NB4 (cell line): ENCODE data around the gene IZUMO4.

Source experiments
- DNase-seq: peaks from one replicate; pipeline ENCODE4 v3.0.0; 2010; ENCODE audit warnings: low read depth
- H3K4me3 ChIP-seq: one replicate; pipeline ENCODE4 v1.5.1; 2011; ENCODE audit warnings: mild to moderate bottlenecking, low read depth, low read length, moderate library complexity
- MYC ChIP-seq: IDR thresholded peaks from 2 replicates; pipeline ENCODE4 v1.6.1; 2011; ENCODE audit warnings: low read depth, low read length
- POLR2A ChIP-seq: IDR thresholded peaks from 2 replicates; pipeline ENCODE4 v1.6.1; 2011; ENCODE audit warnings: mild to moderate bottlenecking; ENCODE audit not compliant: insufficient read length; ENCODE audit errors: extremely low read depth
- TF ChIP-seq, protein P1 (sequence below): IDR thresholded peaks from 2 replicates; pipeline ENCODE4 v1.6.1; 2011; ENCODE audit warnings: low read depth, low read length
- TF ChIP-seq, protein P2 (sequence below): IDR thresholded peaks from one replicate; pipeline ENCODE4 v1.5.1; 2012; ENCODE audit warnings: low read depth, low read length

IZUMO4 gene

DNA sequence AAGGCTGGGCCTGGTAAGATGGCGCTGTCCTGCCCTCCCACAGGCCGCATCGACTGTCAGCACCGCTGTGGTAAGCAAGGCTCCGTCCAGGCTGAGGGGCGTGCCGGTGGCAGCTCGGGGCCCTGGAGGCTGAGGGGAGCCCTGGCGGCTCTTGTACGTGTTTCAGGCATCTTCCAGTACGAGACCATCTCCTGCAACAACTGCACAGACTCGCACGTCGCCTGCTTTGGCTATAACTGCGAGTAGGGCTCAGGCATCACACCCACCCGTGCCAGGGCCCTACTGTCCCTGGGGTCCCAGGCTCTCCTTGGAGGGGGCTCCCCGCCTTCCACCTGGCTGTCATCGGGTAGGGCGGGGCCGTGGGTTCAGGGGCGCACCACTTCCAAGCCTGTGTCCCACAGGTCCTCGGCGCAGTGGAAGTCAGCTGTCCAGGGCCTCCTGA lies 1.2 kb downstream of the IZUMO4 start:
- no peak overlapping the region for H3K4me3 ChIP-seq
- DNase-seq = no peak
- TF ChIP-seq, protein P1, sequence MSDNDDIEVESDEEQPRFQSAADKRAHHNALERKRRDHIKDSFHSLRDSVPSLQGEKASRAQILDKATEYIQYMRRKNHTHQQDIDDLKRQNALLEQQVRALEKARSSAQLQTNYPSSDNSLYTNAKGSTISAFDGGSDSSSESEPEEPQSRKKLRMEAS = no peak
- TF ChIP-seq POLR2A (no peak), MYC (no peak)
- TF ChIP-seq, protein P2, sequence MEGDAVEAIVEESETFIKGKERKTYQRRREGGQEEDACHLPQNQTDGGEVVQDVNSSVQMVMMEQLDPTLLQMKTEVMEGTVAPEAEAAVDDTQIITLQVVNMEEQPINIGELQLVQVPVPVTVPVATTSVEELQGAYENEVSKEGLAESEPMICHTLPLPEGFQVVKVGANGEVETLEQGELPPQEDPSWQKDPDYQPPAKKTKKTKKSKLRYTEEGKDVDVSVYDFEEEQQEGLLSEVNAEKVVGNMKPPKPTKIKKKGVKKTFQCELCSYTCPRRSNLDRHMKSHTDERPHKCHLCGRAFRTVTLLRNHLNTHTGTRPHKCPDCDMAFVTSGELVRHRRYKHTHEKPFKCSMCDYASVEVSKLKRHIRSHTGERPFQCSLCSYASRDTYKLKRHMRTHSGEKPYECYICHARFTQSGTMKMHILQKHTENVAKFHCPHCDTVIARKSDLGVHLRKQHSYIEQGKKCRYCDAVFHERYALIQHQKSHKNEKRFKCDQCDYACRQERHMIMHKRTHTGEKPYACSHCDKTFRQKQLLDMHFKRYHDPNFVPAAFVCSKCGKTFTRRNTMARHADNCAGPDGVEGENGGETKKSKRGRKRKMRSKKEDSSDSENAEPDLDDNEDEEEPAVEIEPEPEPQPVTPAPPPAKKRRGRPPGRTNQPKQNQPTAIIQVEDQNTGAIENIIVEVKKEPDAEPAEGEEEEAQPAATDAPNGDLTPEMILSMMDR = no peak

DNA sequence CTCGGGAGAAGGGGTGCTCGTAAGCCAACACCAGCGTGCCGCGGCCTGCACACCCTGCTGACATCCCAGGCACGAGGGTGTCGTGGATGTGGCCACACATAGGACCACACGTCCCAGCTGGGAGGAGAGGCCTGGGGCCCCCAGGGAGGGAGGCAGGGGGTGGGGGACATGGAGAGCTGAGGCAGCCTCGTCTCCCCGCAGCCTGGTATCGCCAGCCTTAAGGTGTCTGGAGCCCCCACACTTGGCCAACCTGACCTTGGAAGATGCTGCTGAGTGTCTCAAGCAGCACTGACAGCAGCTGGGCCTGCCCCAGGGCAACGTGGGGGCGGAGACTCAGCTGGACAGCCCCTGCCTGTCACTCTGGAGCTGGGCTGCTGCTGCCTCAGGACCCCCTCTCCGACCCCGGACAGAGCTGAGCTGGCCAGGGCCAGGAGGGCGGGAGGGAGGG lies 2.4 kb downstream of the IZUMO4 start:
- no peak for DNase-seq
- no peak overlapping the region for H3K4me3 ChIP-seq
- TF ChIP-seq POLR2A (no peak), MYC (no peak)
- TF ChIP-seq, protein P1 = no peak
- TF ChIP-seq, protein P2 = no peak

DNA sequence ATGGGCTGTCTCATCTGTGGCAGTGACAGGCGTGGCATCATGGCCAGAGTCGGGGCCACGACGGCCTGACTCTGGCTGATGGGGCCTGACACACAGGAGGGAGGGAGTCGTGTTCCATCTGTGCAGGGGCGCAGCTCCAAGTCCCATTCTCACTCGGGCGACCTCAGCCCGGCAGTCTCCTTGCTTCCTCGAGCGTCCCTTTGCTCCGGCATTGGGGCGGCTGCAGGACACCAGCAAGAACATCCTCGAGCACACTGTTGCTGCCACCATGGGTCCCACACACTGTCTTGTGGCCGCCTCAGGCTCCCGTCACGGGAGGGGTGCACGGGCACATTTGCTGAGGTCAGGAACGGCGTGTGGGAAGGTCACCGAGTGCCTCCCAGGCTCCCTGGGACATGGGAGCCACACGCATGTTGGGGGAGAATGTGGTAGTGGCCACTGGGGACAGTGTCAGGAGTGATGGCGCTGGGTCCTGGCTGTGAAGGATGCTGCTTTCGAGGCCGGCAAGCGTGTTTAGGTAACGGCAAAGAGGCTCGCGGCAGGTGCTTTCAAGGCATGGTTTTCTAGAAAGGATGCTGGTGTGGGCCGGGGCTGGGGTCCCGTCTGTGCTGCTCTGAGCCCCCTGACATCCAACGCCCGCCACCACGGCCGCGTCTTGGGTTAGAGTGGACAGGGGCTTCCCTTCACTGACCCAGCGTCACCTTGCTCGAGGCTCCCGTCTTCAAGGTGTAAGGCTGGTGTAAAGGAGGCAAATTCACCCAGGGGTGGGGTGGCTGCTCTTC lies 3.4 kb downstream of the IZUMO4 start:
- no peak for DNase-seq
- TF ChIP-seq MYC = no peak
- TF ChIP-seq, protein P2 = no peak
- TF ChIP-seq, protein P1 = no peak
- no peak for TF ChIP-seq POLR2A
- H3K4me3 ChIP-seq = no peak overlapping the region

DNA sequence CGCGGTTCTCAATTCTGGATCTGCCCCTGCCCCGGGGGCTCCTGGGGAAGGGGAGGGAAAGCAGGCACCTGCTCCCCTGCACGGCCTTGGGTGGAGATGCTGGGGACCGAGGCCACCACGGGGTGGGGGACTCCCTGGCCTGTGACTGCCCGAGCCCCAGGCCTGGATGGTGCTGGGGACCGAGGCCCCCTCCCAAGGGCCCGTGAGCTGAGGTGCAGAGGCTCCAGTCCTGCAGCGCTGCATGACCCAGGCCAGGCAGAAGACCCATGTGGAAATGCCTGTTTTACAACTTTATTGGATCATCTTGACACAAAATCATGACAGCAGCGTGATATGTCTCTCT lies 4.0 kb downstream of the IZUMO4 start:
- DNase-seq = no peak
- TF ChIP-seq, protein P2 = no peak
- no peak for TF ChIP-seq MYC
- no peak for TF ChIP-seq POLR2A
- TF ChIP-seq, protein P1 = no peak
- no peak overlapping the region for H3K4me3 ChIP-seq

DNA sequence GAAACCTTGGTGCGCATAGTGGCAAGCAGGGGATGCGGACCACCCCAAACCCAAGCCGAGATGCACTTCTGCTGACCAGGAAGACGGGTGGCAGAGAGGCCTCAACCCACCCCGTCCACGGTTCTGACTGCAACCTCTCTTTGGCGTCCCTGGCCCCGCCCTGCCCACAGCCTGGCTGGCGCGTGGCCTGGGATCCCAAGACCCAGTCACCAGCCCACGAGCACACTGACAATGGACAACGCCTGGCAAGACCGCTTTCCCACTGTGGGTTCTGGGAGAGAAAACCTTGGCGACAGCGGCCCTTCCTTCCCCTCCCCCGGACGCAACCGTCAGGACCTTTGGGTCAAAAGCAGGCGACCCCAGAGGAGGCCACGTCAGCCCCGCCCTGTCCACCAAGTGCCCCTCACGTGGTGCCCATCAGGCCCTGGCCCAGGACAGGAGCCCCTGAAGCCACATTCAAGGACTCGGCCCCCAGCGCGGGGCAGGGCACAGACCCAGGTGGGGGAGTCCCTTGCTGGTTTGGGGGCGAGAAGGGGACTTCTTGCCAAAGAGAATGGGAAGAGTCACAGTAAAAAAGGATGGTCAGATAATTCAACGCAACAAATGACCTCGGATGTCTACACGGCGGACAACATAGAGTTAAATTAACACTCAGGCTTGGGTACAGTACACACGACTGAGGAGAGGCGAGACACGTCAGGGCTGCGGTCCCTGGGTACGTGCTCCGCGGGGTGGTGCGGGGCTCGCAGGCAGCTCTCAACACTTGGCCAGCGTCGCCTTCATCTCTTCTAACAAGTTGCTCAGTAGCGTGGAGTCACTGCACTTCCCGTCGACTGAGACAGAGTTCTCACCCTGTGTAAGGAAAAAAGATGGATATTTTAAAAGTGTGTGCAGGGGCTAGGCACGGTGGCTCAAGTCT lies 5.0 kb downstream of the IZUMO4 start:
- no peak overlapping the region for H3K4me3 ChIP-seq
- no peak for DNase-seq
- TF ChIP-seq MYC (no peak), POLR2A (no peak)
- TF ChIP-seq, protein P1 = no peak
- TF ChIP-seq, protein P2 = no peak
